Stimulated activated CD4-positive, alpha-beta T cell treated with anti-CD3 and anti-CD28 coated beads, Interleukin-12 subunit alpha, Interleukin-12 subunit beta, amount 100 ng/mL, for 48 hours (primary cell): ENCODE data around the gene BLOC1S6.
"Not testable (repeated sequence)": the region's sequence is repeated elsewhere in the genome, so short reads cannot be mapped to it uniquely, and the experiment has no call there.

ENCODE experiments used
- DNase-seq, 3 donors: peaks; one replicate each; pipeline ENCODE4 v3.0.0-alpha.2; 2020; ENCODE audit warnings: low read depth in 2 of 3, low spot score in 1 of 3

BLOC1S6 gene

GRCh38 chr15:45640616-45641015 lies 53.4 kb downstream of the BLOC1S6 start:
- no peak for DNase-seq

DNA sequence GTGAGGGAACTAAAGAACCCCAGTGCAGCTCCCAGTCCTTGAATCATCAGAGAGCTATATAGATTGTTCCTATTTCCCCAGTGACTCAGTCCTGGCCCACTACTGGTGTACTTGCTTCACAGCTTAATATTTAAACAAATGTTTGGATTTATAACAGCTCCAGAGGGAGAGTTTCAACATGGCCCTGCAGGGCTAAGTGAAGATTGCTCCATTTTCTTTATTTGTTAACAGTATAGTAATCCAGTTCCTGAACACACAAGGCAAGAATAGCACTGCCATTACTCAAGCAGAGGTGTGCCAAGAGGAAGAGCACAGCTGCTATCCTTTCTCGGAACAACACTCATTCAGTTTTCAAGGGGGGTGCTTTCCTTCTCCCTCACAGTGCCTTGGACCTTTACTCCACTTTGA lies 54.2 kb downstream of the BLOC1S6 start:
- no peak for DNase-seq

DNA sequence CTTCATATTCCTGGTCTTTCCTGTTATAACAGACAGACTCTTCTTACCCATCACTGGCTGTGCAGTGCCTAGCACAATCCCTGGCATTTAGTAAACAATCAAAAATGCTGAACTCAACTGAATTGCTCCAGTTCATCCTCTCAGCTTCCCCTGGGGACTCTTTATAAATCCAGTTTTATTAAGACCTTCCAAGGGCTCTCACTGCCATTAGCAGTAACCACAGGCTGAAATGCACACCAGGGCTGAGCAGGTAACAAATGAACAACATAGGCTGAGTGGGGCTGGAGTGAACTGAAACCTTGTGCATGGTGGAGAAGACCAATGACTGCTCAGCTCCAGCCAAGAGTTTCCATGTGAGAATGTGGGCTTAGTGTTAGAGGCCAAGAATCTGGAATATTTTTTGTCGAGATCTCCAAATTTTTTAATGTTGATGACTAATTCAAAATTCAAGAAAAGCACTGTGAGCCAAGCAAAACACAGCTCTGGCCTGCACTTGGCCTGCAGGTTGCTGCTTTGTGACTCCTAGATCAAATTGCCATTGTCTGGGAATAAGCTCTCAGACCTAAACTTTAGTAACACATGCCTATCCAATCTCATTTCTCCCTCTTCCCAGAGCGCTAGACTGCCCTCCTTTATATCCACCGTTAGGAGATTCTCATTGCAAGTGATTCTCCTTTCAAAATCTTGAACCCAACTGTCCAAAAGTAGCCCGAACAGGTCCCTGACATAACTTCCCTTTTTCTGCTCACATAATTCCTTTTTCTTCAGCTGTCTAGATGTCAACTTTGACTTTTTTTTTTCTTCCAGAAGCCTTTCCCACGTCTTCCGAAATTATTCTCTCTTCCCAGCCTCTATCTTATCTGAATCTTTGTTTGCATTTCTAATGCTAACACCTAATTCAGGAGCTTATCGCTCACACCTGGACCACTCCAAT lies 55.1 kb downstream of the BLOC1S6 start:
- DNase-seq: no peak

DNA sequence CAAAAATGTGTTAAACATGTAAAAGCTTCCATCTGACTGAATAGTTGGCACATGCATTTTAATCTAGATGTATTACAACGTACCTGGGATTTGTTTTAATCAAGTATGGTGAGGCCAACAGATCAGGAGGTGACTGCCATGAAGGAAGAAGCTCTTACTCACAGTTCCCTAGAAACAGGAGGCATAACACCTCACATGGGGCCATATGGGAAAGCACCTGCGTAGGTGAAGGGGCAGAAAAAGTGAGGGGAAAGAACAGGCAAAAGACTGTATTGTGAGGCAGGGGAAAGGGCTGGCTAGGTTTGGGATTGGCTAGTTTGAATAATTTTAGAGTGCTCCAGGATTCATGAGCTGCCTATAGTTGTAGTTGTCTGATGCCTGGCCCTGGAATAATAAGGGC lies 57.3 kb downstream of the BLOC1S6 start:
- no peak for DNase-seq

- no peak for DNase-seq
Measured at GRCh38 chr15:45645026-45645980, 58.1 kb downstream of the BLOC1S6 start.

- no peak for DNase-seq
Measured at GRCh38 chr15:45646220-45646619, 59.0 kb downstream of the BLOC1S6 start.

DNA sequence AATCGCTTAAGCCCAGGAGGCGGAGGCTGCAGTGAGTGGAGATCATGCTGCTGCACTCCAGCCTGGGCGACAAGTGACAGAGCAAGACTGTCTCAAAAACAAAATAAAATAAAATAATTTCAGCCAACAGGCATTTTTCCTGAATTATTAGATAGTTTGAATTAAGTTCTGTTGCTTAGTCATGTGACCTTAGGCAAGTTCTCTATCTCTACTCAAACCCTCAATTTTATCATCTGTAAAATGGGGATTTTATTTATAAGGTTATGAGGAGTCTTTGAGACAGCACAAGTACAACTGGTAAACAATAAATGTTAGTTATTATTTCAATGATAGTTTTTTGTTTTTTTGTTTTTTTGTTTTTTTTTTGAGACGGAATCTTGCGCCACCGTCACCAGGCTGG lies 60.6 kb downstream of the BLOC1S6 start:
- no peak for DNase-seq

GRCh38 chr15:45648521-45649200 lies 61.5 kb downstream of the BLOC1S6 start:
- no peak for DNase-seq

DNA sequence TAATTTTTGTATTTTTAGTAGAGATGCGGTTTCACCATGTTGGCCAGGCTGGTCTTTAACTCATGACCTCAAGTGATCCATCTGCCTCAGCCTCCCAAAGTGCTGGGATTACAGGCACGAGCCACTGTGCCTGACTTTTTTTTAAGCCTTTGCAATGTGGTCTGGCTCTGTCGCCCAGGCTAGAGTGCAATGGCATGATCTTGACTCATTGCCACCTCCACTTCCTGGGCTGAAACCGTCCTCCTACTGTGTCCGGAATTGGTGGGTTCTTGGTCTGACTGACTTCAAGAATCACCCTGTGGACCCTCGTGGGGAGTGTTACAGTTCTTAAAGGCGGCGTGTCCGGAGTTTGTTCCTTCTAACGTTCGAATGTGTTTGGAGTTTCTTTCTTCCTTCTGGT lies 62.8 kb downstream of the BLOC1S6 start:
- DNase-seq: not testable (repeated sequence)

- DNase-seq: no peak
Measured at GRCh38 chr15:45650889-45651525, 63.8 kb downstream of the BLOC1S6 start.

DNA sequence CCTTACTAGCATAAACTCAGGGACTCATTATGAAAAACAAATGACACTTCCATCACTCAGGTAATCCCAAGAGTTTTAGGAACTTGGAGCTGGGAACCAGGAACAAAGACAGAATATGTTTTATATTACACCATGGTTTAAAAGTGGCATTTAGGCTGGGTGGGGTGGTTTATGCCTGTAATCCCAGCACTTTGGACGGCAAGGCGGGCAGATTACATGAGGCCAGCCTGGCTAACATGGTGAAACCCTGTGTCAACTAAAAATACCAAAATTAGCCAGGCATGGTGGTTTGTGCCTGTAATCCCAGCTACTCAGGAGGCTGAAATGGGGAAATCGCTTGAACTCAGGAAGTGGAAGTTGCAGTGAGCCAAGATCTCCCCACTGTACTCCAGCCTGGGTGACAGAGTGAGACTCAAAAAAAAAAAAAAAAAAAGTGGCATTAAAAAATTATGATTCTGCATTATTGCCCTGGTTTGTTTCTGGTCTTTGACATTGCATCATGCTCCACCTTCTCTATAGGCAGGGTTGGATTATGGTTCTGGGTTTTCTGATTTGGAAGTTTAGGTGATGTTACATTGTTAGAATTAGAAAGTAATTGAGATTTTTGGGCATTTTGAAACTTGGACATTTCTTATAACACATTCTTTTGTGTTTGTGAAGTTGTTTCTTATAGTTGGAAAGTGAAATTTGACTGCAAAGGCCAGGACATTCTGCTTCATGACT lies 66.7 kb downstream of the BLOC1S6 start:
- no peak for DNase-seq

DNA sequence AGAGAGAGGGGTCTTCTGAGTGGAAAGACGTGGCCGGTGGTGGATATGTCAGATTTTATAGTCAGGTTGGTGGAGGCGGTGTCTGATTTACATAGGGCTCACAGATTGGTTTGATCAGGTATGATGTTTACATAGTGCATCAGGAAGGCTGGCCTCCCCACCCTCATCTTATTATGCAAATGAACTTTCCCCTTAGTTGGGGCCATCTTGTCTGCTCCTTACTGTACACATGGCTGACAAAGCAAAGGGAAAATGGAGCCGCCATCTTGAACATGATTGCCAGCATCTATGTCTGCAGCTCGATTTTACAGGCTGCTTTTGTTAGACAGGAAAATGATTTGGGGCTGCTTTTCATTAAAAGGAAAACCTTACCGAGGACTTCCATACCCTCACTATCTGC lies 67.6 kb downstream of the BLOC1S6 start:
- DNase-seq: no peak

DNA sequence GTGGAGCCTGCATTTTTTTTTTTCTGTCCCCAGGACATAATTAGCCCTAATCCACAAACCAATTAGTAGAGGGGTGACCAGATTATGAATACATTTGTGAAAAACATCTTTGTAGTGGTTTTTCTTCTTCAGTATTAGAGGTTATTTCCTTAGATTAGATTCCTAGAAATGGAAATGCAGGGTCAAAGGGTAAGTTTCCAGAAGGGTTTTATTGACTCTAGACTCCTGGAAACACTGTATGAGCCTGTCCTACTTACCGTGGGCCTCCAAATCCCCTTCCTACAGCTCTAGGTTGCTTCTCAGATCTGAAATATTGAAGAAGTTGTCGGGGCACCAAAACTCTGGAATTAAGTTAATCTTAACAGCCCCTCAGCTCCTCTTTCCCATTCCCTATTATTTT lies 70.1 kb downstream of the BLOC1S6 start:
- no peak for DNase-seq

- no peak for DNase-seq
Measured at GRCh38 chr15:45657764-45658545, 70.8 kb downstream of the BLOC1S6 start.
